ENCODE data around the gene NDOR1.

DNA sequence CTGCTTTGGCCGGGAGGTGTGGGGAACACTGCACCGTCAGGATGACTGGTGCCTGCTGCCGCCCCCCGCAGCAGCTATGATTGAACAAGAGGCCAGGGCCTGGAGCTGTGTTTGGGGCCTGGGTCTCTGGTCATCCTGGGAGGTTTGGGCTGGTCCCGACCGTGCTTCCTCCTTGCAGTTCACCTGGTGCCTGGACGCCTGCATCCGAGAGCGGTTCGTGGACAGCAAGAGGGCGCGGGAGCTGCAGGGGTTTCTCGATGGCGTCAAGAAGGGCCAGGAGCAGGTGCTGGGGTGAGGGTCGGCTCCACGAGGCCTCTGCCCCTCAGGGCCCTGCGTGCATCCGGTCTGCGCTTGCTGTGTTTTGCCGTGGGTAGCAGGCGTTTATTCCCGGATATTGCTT is 58.6 kb downstream of the NDOR1 start:
- TF ChIP-seq, protein P1, sequence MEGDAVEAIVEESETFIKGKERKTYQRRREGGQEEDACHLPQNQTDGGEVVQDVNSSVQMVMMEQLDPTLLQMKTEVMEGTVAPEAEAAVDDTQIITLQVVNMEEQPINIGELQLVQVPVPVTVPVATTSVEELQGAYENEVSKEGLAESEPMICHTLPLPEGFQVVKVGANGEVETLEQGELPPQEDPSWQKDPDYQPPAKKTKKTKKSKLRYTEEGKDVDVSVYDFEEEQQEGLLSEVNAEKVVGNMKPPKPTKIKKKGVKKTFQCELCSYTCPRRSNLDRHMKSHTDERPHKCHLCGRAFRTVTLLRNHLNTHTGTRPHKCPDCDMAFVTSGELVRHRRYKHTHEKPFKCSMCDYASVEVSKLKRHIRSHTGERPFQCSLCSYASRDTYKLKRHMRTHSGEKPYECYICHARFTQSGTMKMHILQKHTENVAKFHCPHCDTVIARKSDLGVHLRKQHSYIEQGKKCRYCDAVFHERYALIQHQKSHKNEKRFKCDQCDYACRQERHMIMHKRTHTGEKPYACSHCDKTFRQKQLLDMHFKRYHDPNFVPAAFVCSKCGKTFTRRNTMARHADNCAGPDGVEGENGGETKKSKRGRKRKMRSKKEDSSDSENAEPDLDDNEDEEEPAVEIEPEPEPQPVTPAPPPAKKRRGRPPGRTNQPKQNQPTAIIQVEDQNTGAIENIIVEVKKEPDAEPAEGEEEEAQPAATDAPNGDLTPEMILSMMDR (IDR thresholded peaks at IDR 0.05; ENCODE audit: poor library complexity), result no peak
- TF ChIP-seq EZH2phosphoT487 (IDR thresholded peaks at IDR 0.05; ENCODE audit: low read depth, severe bottlenecking, unreplicated experiment), result no peak
- no peak for TF ChIP-seq EZH2 (IDR thresholded peaks at IDR 0.05; ENCODE audit: borderline replicate concordance)

Data from hepatocyte (in vitro differentiated cells).